Coronary artery (tissue), 2 donors: ENCODE measurements around the gene ARHGAP24.
"Not testable (repeated sequence)": the region's sequence is repeated elsewhere in the genome, so short reads cannot be mapped to it uniquely, and the experiment has no call there.

ENCODE experiments used
- DNase-seq: peaks from one replicate; pipeline ENCODE4 v3.0.0-alpha.2; 2017; ENCODE audit warnings: low spot score
- H3K27ac ChIP-seq, 2 donors: fragments of 200-600 bp; sonication (generic); one replicate each; pipeline ENCODE4 v1.5.1; 2016 to 2019
- H3K4me3 ChIP-seq: fragments of 200-600 bp; sonication (generic); 2 replicates; pipeline ENCODE4 v1.5.1; 2016; ENCODE audit warnings: mild to moderate bottlenecking, moderate library complexity
- CTCF ChIP-seq: fragments of 200-600 bp; sonication (generic); IDR thresholded peaks from one replicate; pipeline ENCODE4 v1.5.1; 2019; ENCODE audit warnings: antibody characterized with exemption

Gene ARHGAP24

GRCh38 chr4:85889314-85889713 lies 414.4 kb downstream of the ARHGAP24 start:
- H3K27ac ChIP-seq, result no peak overlapping the region
- DNase-seq, result no peak
- no peak for TF ChIP-seq CTCF
- no peak overlapping the region for H3K4me3 ChIP-seq

GRCh38 chr4:85895755-85896154 lies 420.8 kb downstream of the ARHGAP24 start:
- no peak overlapping the region for H3K4me3 ChIP-seq
- no peak overlapping the region for H3K27ac ChIP-seq
- no peak for TF ChIP-seq CTCF
- DNase-seq, result no peak

GRCh38 chr4:85898231-85898630 lies 423.3 kb downstream of the ARHGAP24 start:
- DNase-seq, result no peak
- H3K27ac ChIP-seq, result no peak overlapping the region
- no peak overlapping the region for H3K4me3 ChIP-seq
- TF ChIP-seq CTCF, result no peak

- no peak overlapping the region for H3K4me3 ChIP-seq
- TF ChIP-seq CTCF, result no peak
- DNase-seq, result no peak
- H3K27ac ChIP-seq, result no peak overlapping the region
Measured at GRCh38 chr4:85901500-85901899, 426.6 kb downstream of the ARHGAP24 start.

GRCh38 chr4:85902647-85903046 lies 427.7 kb downstream of the ARHGAP24 start:
- H3K4me3 ChIP-seq, H3K27ac ChIP-seq, DNase-seq: not testable (repeated sequence)

- no peak for TF ChIP-seq CTCF
- no peak overlapping the region for H3K27ac ChIP-seq
- no peak overlapping the region for H3K4me3 ChIP-seq
- no peak for DNase-seq
Measured at GRCh38 chr4:85905761-85906160, 430.8 kb downstream of the ARHGAP24 start.

- DNase-seq, result no peak
- no peak for TF ChIP-seq CTCF
- Histone ChIP-seq H3K27ac (no peak overlapping the region), H3K4me3 (no peak overlapping the region)
Measured at GRCh38 chr4:85907001-85907400, 432.1 kb downstream of the ARHGAP24 start.

GRCh38 chr4:85909851-85910250 lies 434.9 kb downstream of the ARHGAP24 start:
- Histone ChIP-seq H3K4me3 (no peak overlapping the region), H3K27ac (no peak overlapping the region)
- no peak for TF ChIP-seq CTCF
- peak; percentile 70 for DNase-seq
